Hepatocyte (in vitro differentiated cells): ENCODE measurements around the gene KDM4B. TPM values are rescaled to one million over a fixed set of nuclear protein-coding genes. Genes with fewer than 3 reads are reported as not detected.
A peak's percentile ranks its signal among the peaks of the same experiment; 100 is the strongest.

Experiments used
- DNase-seq: peaks from one replicate; pipeline ENCODE4 v3.0.0-alpha.2; 2016; ENCODE audit warnings: low spot score
- H2AFZ ChIP-seq: fragments of 200-600 bp; sonication (generic); 2 replicates; pipeline ENCODE4 v1.6.0; 2016; ENCODE audit warnings: antibody characterized with exemption, mild to moderate bottlenecking
- H3K27ac ChIP-seq: fragments of 200-600 bp; sonication (generic); 2 replicates; pipeline ENCODE4 v1.5.1; 2016; ENCODE audit warnings: mild to moderate bottlenecking
- H3K27me3 ChIP-seq: fragments of 200-600 bp; sonication (generic); 2 replicates; pipeline ENCODE4 v1.6.1; 2016
- H3K36me3 ChIP-seq: fragments of 200-600 bp; sonication (generic); replicated peaks from 2 replicates; pipeline ENCODE4 v1.5.1; 2016; ENCODE audit warnings: low read depth; ENCODE audit not compliant: insufficient read depth
- H3K4me1 ChIP-seq: fragments of 200-600 bp; sonication (generic); 2 replicates; pipeline ENCODE4 v1.5.1; 2016; ENCODE audit warnings: mild to moderate bottlenecking, moderate library complexity; ENCODE audit not compliant: insufficient read depth
- H3K4me2 ChIP-seq: fragments of 200-600 bp; sonication (generic); 2 replicates; pipeline ENCODE4 v1.6.0; 2016
- H3K4me3 ChIP-seq: fragments of 200-600 bp; sonication (generic); 2 replicates; pipeline ENCODE4 v1.5.1; 2016; ENCODE audit warnings: mild to moderate bottlenecking
- H3K79me2 ChIP-seq: fragments of 200-600 bp; sonication (generic); 2 replicates; pipeline ENCODE4 v1.6.0; 2017; ENCODE audit warnings: mild to moderate bottlenecking
- H3K9me2 ChIP-seq: fragments of 200-600 bp; sonication (generic); replicated peaks from 2 replicates; pipeline ENCODE4 v1.6.0; 2017; ENCODE audit warnings: mild to moderate bottlenecking; ENCODE audit not compliant: insufficient read depth
- H3K9me3 ChIP-seq: fragments of 200-600 bp; sonication (generic); 2 replicates; pipeline ENCODE4 v1.5.1; 2016; ENCODE audit warnings: low read depth, mild to moderate bottlenecking
- H4K20me1 ChIP-seq: fragments of 200-600 bp; sonication (generic); 2 replicates; pipeline ENCODE4 v1.6.0; 2016; ENCODE audit warnings: mild to moderate bottlenecking; ENCODE audit not compliant: insufficient read depth, poor library complexity, severe bottlenecking
- EZH2 ChIP-seq: fragments of 200-600 bp; sonication (generic); IDR thresholded peaks from 2 replicates; pipeline ENCODE4 v1.6.1; 2016; ENCODE audit warnings: antibody characterized with exemption, mild to moderate bottlenecking, borderline replicate concordance
- EZH2phosphoT487 ChIP-seq: fragments of 200-600 bp; sonication (generic); IDR thresholded peaks from one replicate; pipeline ENCODE4 v1.6.1; 2018; ENCODE audit warnings: antibody characterized with exemption, mild to moderate bottlenecking, low read depth, moderate library complexity; ENCODE audit not compliant: unreplicated experiment, severe bottlenecking
- WGBS: methylation state at CpG from one replicate; pipeline ENCODE4 v1.1.6; 2016; ENCODE audit warnings: low lambda C conversion rate; ENCODE audit errors: missing lambda C conversion rate; 5-methylcytosine and 5-hydroxymethylcytosine counted together
- polyA plus RNA-seq: library from polyadenylated mRNA; unstranded; fragments of >200 nt; fragmentation: Nextera tagmentation; extraction: Ambion mirVana; gene quantifications from 2 replicates; pipeline ENCODE4 v1.2.1, GENCODE V29; 2016
- total RNA-seq: library from RNA; depleted of rRNA; stranded (reverse); fragments of >200 nt; gene quantifications from 2 replicates; pipeline ENCODE4 v1.2.3, GENCODE V29; 2014
- TF ChIP-seq, protein P1 (sequence below): fragments of 200-600 bp; sonication (generic); IDR thresholded peaks from 2 replicates; pipeline ENCODE4 v1.5.1; 2016; ENCODE audit warnings: antibody characterized with exemption, mild to moderate bottlenecking; ENCODE audit not compliant: poor library complexity

KDM4B gene
- total and polyA plus RNA-seq, 2 experiments from 2014 or later = 22.2 to 29.6 TPM

DNA sequence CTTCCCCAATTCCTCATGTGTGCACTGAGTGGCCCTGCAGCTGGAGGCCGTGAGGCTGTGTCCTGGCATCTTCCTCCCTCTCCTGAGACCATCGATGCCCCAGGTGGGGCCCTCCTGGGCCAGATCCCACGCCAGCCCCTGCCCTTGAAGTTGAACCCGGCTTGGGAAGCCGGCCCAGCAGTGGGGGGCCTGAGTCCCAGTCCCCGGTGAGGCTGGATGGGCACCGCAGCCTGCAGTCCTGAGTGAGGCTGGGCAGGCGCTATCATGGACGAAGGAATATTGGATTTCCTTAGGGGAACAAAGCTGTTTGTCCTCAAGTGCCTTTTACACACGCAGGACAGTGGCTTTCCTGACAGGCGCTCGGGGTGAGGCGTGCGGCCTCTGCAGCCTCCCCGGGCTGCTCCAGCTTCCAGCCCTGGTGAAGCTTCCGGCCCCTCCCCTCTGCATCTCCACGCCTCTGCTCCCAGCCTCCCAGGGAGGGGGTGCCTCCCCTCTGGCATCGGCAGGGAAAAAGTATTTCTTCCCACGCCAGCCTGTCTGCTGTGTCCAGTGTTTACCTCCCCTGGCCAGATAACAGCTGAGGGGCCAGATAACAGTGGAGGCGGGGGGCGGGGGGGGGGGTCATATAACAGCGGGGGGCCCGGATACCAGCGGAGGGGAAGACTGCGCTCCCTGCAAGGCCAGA is 159.5 kb downstream of the KDM4B start:
- Histone ChIP-seq H3K9me2 (no peaks in the 10 kb centered on the region), H3K4me3 (no peak overlapping the region), H2AFZ (no peak overlapping the region), H3K4me2 (peak overlapping the region; percentile 68), H3K27me3 (no peaks in the 10 kb centered on the region), H3K9me3 (no peaks in the 10 kb centered on the region), H3K36me3 (no peaks in the 10 kb centered on the region), H3K4me1 (peaks cover 51% of the 10 kb centered on the region), H3K79me2 (no peaks in the 10 kb centered on the region), H4K20me1 (no peaks in the 10 kb centered on the region), H3K27ac (peak overlapping the region; percentile 92)
- DNase-seq = peak; percentile 89
- WGBS = 28% methylated on average over 19 of the region's 25 CpGs
- TF ChIP-seq, protein P1, sequence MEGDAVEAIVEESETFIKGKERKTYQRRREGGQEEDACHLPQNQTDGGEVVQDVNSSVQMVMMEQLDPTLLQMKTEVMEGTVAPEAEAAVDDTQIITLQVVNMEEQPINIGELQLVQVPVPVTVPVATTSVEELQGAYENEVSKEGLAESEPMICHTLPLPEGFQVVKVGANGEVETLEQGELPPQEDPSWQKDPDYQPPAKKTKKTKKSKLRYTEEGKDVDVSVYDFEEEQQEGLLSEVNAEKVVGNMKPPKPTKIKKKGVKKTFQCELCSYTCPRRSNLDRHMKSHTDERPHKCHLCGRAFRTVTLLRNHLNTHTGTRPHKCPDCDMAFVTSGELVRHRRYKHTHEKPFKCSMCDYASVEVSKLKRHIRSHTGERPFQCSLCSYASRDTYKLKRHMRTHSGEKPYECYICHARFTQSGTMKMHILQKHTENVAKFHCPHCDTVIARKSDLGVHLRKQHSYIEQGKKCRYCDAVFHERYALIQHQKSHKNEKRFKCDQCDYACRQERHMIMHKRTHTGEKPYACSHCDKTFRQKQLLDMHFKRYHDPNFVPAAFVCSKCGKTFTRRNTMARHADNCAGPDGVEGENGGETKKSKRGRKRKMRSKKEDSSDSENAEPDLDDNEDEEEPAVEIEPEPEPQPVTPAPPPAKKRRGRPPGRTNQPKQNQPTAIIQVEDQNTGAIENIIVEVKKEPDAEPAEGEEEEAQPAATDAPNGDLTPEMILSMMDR = no peak
- TF ChIP-seq EZH2 = no peak
- TF ChIP-seq EZH2phosphoT487 = no peak

DNA sequence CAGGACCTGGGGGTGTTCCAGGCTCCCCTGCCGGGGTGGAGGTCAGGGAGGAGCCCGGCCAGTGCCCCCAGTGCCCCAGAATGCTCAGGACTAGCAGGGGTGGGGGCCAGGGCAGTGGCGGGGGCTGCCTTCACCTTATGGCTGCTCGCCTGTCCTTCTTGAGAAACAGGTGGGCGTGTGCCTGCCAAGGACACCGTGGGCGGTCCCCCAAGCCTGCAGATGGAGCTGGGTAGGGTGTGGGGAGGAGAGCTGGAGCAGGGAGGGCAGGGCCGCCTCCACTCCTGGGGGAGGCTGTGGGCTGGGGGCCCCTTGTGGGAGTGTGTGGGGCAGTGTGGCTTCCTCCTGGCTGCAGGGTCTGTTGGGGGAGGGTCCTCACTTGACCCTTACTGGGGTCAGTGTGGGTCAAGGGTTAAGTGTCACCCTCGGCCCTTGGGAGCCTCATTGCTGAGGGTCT is 160.1 kb downstream of the KDM4B start:
- H4K20me1 ChIP-seq = no peaks in the 10 kb centered on the region
- H3K36me3 ChIP-seq = no peaks in the 10 kb centered on the region
- peak overlapping the region; percentile 92 for H3K27ac ChIP-seq
- H3K4me2 ChIP-seq = peak overlapping the region; percentile 68
- TF ChIP-seq, protein P1 = no peak
- no peak for TF ChIP-seq EZH2
- H3K4me3 ChIP-seq = no peak overlapping the region
- H3K9me3 ChIP-seq = no peaks in the 10 kb centered on the region
- no peak overlapping the region for H2AFZ ChIP-seq
- no peaks in the 10 kb centered on the region for H3K9me2 ChIP-seq
- peaks cover 51% of the 10 kb centered on the region for H3K4me1 ChIP-seq
- DNase-seq = peak; percentile 80
- no peaks in the 10 kb centered on the region for H3K27me3 ChIP-seq
- H3K79me2 ChIP-seq = no peaks in the 10 kb centered on the region
- 44% methylated on average over 7 of the region's 9 CpGs for WGBS

DNA sequence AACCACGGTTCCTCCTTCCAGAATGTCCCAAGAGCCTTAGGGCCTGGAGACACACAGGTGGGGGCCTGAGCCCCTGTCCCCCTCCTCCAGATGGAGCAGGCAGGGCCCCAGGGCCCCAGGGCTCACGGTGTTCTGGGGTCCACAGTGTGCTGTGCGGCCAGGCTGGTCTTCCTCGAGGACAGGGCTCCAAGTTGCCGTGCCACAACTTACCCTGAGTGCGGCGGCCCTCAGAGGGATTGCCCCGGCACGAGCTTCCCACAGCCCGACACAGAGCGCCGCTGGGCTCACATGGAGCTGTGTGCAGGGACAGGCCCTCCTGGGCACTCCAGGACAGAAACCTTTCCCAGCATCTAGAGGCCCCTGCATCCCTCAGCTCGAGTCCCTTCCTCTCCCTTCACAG is 160.8 kb downstream of the KDM4B start:
- peaks cover 51% of the 10 kb centered on the region for H3K4me1 ChIP-seq
- H3K27ac ChIP-seq = peak overlapping the region; percentile 92
- no peaks in the 10 kb centered on the region for H4K20me1 ChIP-seq
- no peaks in the 10 kb centered on the region for H3K9me2 ChIP-seq
- no peak overlapping the region for H3K4me2 ChIP-seq
- no peaks in the 10 kb centered on the region for H3K27me3 ChIP-seq
- no peak overlapping the region for H2AFZ ChIP-seq
- no peaks in the 10 kb centered on the region for H3K79me2 ChIP-seq
- no peak overlapping the region for H3K4me3 ChIP-seq
- no peaks in the 10 kb centered on the region for H3K36me3 ChIP-seq
- DNase-seq = no peak
- WGBS = 92% methylated on average over 13 of the region's 13 CpGs
- no peaks in the 10 kb centered on the region for H3K9me3 ChIP-seq
- TF ChIP-seq, protein P1 = no peak
- TF ChIP-seq EZH2phosphoT487 (no peak), EZH2 (no peak)
